ENCODE results near the gene PHF2.
"Not testable (repeated sequence)": the region's sequence is repeated elsewhere in the genome, so short reads cannot be mapped to it uniquely, and the experiment has no call there.

PHF2 gene

GRCh38 chr9:93655621-93656425 is 79.4 kb downstream of the PHF2 start:
- DNase-seq = no peak

DNA sequence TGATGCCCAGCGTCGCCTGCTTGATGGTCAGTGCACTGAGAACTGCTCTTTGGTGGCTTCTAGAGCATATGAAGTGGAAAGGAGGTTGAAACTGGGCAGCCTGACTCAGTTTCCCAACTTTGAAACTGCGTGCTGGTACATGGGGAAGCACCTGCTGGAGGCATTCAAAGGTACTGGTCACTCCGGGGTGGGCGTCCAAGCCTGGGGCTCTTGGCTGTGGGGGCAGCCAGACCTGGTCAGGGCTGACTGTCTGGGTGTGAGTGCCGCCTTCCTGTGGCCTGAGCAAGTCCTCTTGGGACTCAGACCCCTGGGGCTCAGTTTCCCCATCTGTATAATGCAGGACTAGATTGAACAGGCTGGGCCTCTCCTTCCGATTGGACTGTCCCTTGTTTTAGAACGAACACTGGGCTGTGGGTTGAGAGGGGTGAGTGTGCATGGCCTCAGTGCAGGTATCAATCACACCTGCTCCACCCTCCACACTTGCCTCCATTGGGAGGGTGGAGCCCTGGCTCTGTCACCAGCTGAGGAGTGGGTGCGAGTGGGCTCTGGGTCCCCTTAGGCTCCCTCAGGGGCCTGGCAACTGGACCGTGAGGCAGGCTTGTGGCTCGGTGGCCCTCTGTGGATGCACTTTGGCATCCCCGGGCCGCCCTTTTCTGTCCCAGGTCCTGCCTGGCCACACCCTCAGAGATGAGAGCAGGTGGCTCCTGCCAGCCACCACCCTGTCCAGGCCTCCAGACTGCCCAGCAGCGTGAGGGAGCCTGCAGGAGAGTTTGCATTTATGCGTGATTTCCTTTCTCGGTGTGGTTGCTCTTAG is 80.2 kb downstream of the PHF2 start:
- DNase-seq = no peak

GRCh38 chr9:93657331-93658111 is 81.1 kb downstream of the PHF2 start:
- DNase-seq = no peak

GRCh38 chr9:93658184-93658925 is 82.0 kb downstream of the PHF2 start:
- DNase-seq = no peak

DNA sequence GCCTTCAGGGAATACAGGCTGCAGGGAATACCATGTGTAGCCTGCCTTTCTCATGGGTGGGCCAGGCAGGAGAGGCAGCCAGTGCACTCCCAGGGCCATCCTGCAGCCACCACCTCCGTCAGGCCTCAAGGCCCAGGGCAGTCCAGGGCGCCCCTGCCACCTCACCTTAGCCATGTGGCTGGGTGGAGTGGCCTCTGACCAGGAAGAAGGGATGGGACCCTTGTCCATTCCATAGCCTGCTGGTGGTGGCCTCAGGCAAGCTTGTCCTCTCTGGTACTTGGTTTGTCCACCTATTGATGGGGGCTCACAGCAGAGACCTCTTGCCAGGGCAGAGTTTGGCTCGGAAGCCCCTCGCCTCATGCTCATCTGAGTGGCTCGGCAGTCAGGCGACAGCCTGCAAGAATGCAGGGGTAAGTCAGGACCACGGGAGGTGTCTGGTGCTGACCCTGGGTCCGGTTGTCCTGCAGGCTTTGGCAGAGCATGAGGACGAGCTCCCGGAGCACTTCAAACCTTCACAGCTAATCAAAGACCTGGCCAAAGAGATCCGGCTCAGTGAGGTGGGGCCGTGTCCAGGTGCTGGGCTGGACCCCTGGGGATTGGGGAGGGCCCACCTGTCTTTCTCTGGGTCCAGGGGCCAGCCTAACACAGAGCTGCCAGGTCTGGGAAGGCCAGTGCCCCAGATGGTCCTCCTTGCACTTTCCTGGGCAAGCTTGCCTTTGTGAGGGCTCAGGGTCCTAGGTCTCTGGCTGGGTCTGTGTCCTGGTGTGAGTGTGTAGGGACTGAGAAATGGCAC is 82.9 kb downstream of the PHF2 start:
- no peak for DNase-seq

GRCh38 chr9:93659837-93660177 is 83.4 kb downstream of the PHF2 start:
- DNase-seq = no peak

DNA sequence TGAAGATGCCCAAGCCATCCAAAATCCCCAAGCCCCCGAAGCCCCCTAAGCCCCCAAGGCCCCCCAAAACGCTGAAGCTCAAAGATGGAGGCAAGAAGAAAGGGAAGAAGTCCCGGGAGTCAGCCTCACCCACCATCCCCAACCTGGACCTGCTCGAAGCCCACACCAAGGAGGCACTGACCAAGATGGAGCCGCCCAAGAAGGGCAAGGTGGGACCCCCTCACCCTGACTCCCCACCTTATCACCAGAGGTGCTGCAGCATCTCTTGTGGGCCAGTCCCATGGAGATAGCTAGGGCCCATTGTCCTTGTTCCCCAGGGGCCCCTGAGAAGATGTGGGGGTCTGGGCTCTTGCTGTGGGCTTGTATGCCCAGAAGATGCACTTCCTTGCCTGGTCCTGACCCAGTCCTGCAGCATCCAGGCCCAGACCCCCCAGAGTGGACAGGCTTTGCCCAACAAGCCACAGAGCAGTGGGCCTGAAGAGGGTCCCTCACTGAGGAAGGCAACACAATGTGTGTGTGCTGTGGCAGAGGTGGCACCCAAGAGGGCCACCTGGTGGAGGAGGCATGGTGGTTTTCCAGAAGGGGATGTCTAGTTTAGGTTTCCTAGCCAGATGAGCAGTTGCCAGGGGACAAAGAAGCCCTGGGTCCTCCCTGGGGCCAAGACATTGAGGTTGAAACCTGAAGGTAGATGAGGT is 84.1 kb downstream of the PHF2 start:
- DNase-seq = no peak

DNA sequence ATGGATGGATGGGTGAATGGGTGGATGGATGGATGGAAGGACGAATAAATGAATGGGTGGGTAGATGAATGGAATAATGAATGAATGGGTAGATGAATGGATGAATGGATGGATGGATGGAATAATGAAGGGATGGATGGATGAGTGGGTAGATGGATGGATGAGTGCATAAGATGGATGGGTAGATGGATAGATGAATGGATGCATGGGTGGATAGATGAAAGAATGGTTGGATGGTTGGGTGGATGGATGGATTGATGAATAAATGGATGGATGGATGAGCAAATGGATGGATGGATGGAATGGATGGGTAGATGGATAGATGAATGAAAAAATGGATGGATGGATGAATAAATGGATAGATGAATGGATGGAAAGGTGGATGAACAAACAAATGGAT is 85.2 kb downstream of the PHF2 start:
- no peak for DNase-seq

- no peak for DNase-seq
Observed at GRCh38 chr9:93662016-93662638, 85.7 kb downstream of the PHF2 start.

- no peak for DNase-seq
Observed at GRCh38 chr9:93662952-93663572, 86.7 kb downstream of the PHF2 start.

DNA sequence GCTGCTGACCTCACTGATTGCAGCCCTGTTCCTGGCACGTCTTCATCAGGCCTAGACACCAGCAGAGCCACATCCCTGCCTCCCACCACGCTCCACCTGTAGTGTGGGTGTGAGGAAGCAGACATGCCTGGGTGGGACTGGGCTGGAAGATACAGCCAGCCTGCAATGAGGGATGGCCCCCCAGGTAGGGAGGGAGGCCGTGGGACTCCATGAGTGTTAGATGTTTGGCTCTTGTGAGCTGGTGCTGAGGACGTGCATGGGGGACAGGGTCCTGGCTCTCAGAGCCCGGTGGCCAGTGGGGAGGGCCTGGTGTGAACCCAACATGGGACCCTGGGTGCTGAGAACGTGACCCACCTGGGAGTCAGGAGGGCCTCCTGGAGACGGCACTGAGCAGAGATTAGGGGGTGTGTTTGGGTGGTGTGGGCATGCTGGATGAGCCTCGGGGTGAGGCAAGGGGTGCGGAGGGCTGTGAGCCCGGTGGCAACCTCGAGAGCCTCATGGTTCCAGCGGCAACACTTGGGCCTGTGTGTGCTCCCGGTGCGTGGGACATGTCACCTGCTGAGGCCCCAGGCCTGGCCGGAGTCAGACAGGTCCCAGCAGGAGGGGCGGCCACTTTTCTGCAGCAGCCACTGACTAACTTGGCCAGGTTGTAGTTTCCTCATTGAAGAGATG is 87.6 kb downstream of the PHF2 start:
- DNase-seq = no peak

GRCh38 chr9:93664549-93665120 is 88.3 kb downstream of the PHF2 start:
- DNase-seq = no peak

GRCh38 chr9:93665128-93665636 is 88.8 kb downstream of the PHF2 start:
- no peak for DNase-seq

DNA sequence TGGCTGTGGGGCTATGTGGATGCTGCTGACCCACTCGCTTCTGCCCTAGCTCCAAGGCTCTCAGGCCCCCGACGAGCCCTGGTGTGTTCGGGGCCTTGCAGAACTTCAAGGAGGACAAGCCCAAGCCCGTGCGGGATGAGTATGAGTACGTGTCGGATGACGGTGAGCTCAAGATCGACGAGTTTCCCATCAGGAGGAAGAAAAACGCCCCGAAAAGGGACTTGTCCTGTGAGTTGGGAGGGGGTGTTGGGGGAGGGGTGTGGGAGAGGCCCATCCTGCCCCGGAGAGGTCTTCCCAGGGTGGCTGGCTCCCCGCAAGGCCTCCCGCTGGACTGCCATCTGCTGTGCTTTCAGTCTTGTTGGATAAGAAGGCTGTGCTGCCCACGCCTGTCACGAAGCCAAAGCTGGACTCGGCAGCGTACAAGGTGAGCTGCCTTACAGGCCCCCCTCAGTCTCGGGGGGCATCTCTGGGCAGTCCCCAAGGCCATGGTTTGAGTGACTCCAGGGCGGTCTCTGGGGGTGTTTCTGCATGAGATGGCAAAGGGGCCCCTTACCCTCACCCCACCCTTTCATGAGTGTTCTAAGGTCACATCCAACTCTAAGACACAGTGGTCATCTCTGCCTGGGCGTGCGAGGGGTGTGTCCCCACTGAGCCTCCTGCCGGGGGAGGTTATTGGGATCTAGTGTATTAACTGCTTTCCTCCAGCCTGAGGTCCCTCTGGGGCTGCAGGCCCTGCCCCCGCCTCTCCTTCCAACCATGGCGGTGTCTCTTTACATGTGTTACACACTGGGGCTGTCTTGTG is 89.5 kb downstream of the PHF2 start:
- no peak for DNase-seq

- not testable (repeated sequence) for DNase-seq
Observed at GRCh38 chr9:93666439-93666784, 90.0 kb downstream of the PHF2 start.

GRCh38 chr9:93667006-93667405 is 90.6 kb downstream of the PHF2 start:
- DNase-seq = no peak

GRCh38 chr9:93667627-93668026 is 91.2 kb downstream of the PHF2 start:
- no peak for DNase-seq

DNA sequence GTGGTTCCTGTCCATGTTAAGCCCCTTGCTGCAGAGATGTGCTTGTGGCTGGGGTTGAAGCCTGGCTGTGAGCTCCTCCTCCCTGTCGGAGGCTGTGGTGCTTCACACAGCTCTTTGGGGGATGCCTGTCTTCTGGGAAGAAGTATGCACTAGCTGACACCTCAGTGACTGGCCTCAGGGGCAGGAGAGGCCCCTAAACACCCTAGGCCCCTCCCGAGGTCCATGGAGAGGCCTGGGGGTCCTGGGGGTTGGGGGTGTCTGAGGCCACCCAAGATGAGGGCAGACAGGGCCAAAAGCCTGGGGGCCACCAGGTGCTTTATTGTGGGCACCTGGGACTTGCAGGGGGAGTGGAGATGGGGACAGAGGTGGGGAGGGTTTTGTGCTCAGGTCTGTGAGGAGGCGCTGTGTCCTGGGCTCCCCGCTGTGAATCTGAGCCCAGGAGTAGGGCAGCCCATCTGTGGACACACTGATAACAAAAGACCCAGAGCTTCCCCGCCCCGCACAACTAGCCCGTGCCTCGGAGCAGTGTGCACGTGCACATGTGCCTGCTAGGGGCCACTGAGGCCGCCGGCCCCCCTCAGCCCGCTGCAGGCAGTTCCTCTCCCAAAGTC is 92.0 kb downstream of the PHF2 start:
- DNase-seq = no peak

Measured in HCEC 1CT (cell line).